Neural cell (in vitro differentiated cells): Measurements from ENCODE around the gene ZNF641. TPM values are rescaled to one million over a fixed set of nuclear protein-coding genes. Genes with fewer than 3 reads are reported as not detected.
A peak's percentile ranks its signal among the peaks of the same experiment; 100 is the strongest.

Experiments used
- H2AFZ ChIP-seq: fragments of 200-600, 300-800 bp; sonication (generic), shearing (Covaris generic); 2 replicates; pipeline ENCODE4 v1.6.0; 2014; ENCODE audit warnings: low read depth, mild to moderate bottlenecking, antibody characterized with exemption, low read length, moderate library complexity
- H3F3A ChIP-seq: fragments of 200-600 bp; shearing (Covaris generic); 2 replicates; pipeline ENCODE4 v1.6.1; 2016; ENCODE audit warnings: mild to moderate bottlenecking, moderate library complexity, mixed read lengths, antibody characterized with exemption, low read length; ENCODE audit not compliant: insufficient read depth, poor library complexity, severe bottlenecking
- H3K27ac ChIP-seq: fragments of 200-600, 300-800 bp; sonication (generic), shearing (Covaris generic); 2 replicates; pipeline ENCODE4 v1.5.1; 2014; ENCODE audit warnings: mild to moderate bottlenecking, low read length, moderate library complexity
- H3K27me3 ChIP-seq: fragments of 300-800, 200-600 bp; sonication (generic), shearing (Covaris generic); 2 replicates; pipeline ENCODE4 v1.6.0; 2014; ENCODE audit warnings: mild to moderate bottlenecking, low read depth, low read length, moderate library complexity; ENCODE audit not compliant: insufficient read depth
- H3K36me3 ChIP-seq: fragments of 300-800, 200-600 bp; sonication (generic), shearing (Covaris generic); 2 replicates; pipeline ENCODE4 v1.5.1; 2014; ENCODE audit warnings: mild to moderate bottlenecking, antibody characterized with exemption, low read length, moderate library complexity; ENCODE audit not compliant: insufficient read depth
- H3K4me2 ChIP-seq: fragments of 300-800, 200-600 bp; sonication (generic), shearing (Covaris generic); 2 replicates; pipeline ENCODE4 v1.6.0; 2014; ENCODE audit warnings: mild to moderate bottlenecking, low read length
- H3K4me3 ChIP-seq: fragments of 300-800, 200-600 bp; sonication (generic), shearing (Covaris generic); 2 replicates; pipeline ENCODE4 v1.5.1; 2014; ENCODE audit warnings: mild to moderate bottlenecking, low read length, moderate library complexity
- H3K79me2 ChIP-seq: fragments of 200-600 bp; shearing (Covaris generic); replicated peaks from 2 replicates; pipeline ENCODE4 v1.6.0; 2014; ENCODE audit warnings: mild to moderate bottlenecking, low read length, moderate library complexity; ENCODE audit not compliant: insufficient read depth
- H3K9ac ChIP-seq: fragments of 300-800, 200-600 bp; sonication (generic), shearing (Covaris generic); 2 replicates; pipeline ENCODE4 v1.6.1; 2016; ENCODE audit warnings: mild to moderate bottlenecking, low read length, mixed read lengths
- H3K9me2 ChIP-seq: fragments of 200-600 bp; shearing (Covaris generic); 2 replicates; pipeline ENCODE4 v1.6.1; 2016; ENCODE audit warnings: mild to moderate bottlenecking, low read length, mixed read lengths; ENCODE audit not compliant: insufficient read depth
- H3K9me3 ChIP-seq: fragments of 200-600, 300-800 bp; sonication (generic), shearing (Covaris generic); 2 replicates; pipeline ENCODE4 v1.6.1; 2016; ENCODE audit warnings: mild to moderate bottlenecking, mixed run types, low read length, moderate library complexity, mixed read lengths
- H4K20me1 ChIP-seq: fragments of 200-600 bp; shearing (Covaris generic); 2 replicates; pipeline ENCODE4 v1.6.1; 2016; ENCODE audit warnings: mild to moderate bottlenecking, mixed run types; ENCODE audit not compliant: insufficient read depth
- CTCF ChIP-seq: fragments of 450-650 bp; IDR thresholded peaks from 2 replicates; pipeline ENCODE4 v1.5.1; 2014; ENCODE audit warnings: antibody characterized with exemption, mild to moderate bottlenecking, moderate library complexity; ENCODE audit not compliant: poor library complexity, severe bottlenecking
- EP300 ChIP-seq: fragments of 450-650 bp; conservative IDR thresholded peaks from 2 replicates; pipeline ENCODE4 v1.6.1; 2014; ENCODE audit warnings: antibody characterized with exemption, mild to moderate bottlenecking, moderate library complexity; ENCODE audit not compliant: poor library complexity, severe bottlenecking
- EZH2 ChIP-seq: fragments of 200-600, 300-800 bp; shearing (Covaris generic), sonication (generic); IDR thresholded peaks from 2 replicates; pipeline ENCODE4 v1.6.1; 2014; ENCODE audit warnings: antibody characterized with exemption, low read length, borderline replicate concordance, mild to moderate bottlenecking; ENCODE audit not compliant: insufficient read depth, poor library complexity, severe bottlenecking
- MXI1 ChIP-seq: fragments of 450-650 bp; conservative IDR thresholded peaks from 2 replicates; pipeline ENCODE4 v1.6.1; 2014; ENCODE audit warnings: antibody characterized with exemption, mild to moderate bottlenecking; ENCODE audit not compliant: poor library complexity, severe bottlenecking
- RAD21 ChIP-seq: fragments of 450-650 bp; conservative IDR thresholded peaks from 2 replicates; pipeline ENCODE4 v1.6.1; 2014; ENCODE audit warnings: antibody characterized with exemption, mild to moderate bottlenecking, moderate library complexity
- REST ChIP-seq: IDR thresholded peaks from 2 replicates; pipeline ENCODE4 v1.6.1; 2012; ENCODE audit warnings: borderline replicate concordance
- SMC3 ChIP-seq: fragments of 450-650 bp; conservative IDR thresholded peaks from 2 replicates; pipeline ENCODE4 v1.6.1; 2014; ENCODE audit warnings: antibody characterized with exemption, mild to moderate bottlenecking, moderate library complexity; ENCODE audit not compliant: poor library complexity
- polyA plus RNA-seq: library from polyadenylated mRNA; depleted of rRNA; stranded (reverse); fragments of >200 nt; gene quantifications from 2 replicates; pipeline ENCODE4 v1.2.3, GENCODE V29; 2014

Gene ZNF641
- polyA plus RNA-seq, 1 donor from 2014 or later, result 41.6 TPM

GRCh38 chr12:48356041-48356768 lies 5.5 kb upstream of the ZNF641 start:
- H4K20me1 ChIP-seq, result no peaks in the 10 kb centered on the region
- no peaks in the 10 kb centered on the region for H3K9me3 ChIP-seq
- no peak overlapping the region for H2AFZ ChIP-seq
- H3K36me3 ChIP-seq, result no peaks in the 10 kb centered on the region
- no peak overlapping the region for H3K4me2 ChIP-seq
- H3F3A ChIP-seq, result no peaks in the 10 kb centered on the region
- no peaks in the 10 kb centered on the region for H3K9me2 ChIP-seq
- H3K9ac ChIP-seq, result no peak overlapping the region
- no peak overlapping the region for H3K4me3 ChIP-seq
- H3K27ac ChIP-seq, result no peak overlapping the region
- H3K79me2 ChIP-seq, result no peaks in the 10 kb centered on the region
- TF ChIP-seq MXI1, result no peak
- no peak for TF ChIP-seq CTCF
- no peak for TF ChIP-seq RAD21
- no peak for TF ChIP-seq REST
- no peak for TF ChIP-seq EP300
- no peak for TF ChIP-seq SMC3
- no peaks in the 10 kb centered on the region for H3K27me3 ChIP-seq

- H4K20me1 ChIP-seq, result no peaks in the 10 kb centered on the region
- no peaks in the 10 kb centered on the region for H3K9me2 ChIP-seq
- H3K4me2 ChIP-seq, result no peak overlapping the region
- no peaks in the 10 kb centered on the region for H3F3A ChIP-seq
- no peak overlapping the region for H3K27ac ChIP-seq
- H3K4me3 ChIP-seq, result peak overlapping the region; percentile 95
- no peak overlapping the region for H3K9ac ChIP-seq
- TF ChIP-seq EZH2 (no peak), REST (no peak)
- H3K27me3 ChIP-seq, result no peaks in the 10 kb centered on the region
- no peaks in the 10 kb centered on the region for H3K9me3 ChIP-seq
- no peaks in the 10 kb centered on the region for H3K79me2 ChIP-seq
- no peak overlapping the region for H2AFZ ChIP-seq
- no peaks in the 10 kb centered on the region for H3K36me3 ChIP-seq
Observed at GRCh38 chr12:48352157-48352760, 1.5 kb upstream of the ZNF641 start.
